ENCODE data around the gene MRPL51. TPM values are rescaled to one million over a fixed set of nuclear protein-coding genes. Genes with fewer than 3 reads are reported as not detected.
A peak's percentile ranks its signal among the peaks of the same experiment; 100 is the strongest.

Gene MRPL51
- total and polyA plus RNA-seq, 2 experiments from 2014 or later, result 57.4 to 231 TPM

GRCh38 chr12:6452245-6452943, 40.7 kb downstream of the MRPL51 start:
- Histone ChIP-seq H3K4me1 (ENCODE audit: insufficient read depth) (peaks cover 25% of the 10 kb centered on the region), H3K27ac (peak overlapping the region; percentile 97), H4K20me1 (ENCODE audit: insufficient read depth, poor library complexity, severe bottlenecking) (no peaks in the 10 kb centered on the region), H3K4me2 (peak overlapping the region; percentile 84), H3K79me2 (peaks cover 9% of the 10 kb centered on the region), H3K27me3 (no peaks in the 10 kb centered on the region), H3K9me2 (replicated peaks; ENCODE audit: insufficient read depth) (no peaks in the 10 kb centered on the region), H2AFZ (peak overlapping the region; percentile 92), H3K9me3 (ENCODE audit: low read depth) (no peaks in the 10 kb centered on the region), H3K4me3 (peak overlapping the region; percentile 0), H3K36me3 (replicated peaks; ENCODE audit: insufficient read depth, low read depth) (no peaks in the 10 kb centered on the region)
- TF ChIP-seq EZH2 (IDR thresholded peaks at IDR 0.05; ENCODE audit: borderline replicate concordance), result no peak
- no peak for TF ChIP-seq CTCF (IDR thresholded peaks at IDR 0.05; ENCODE audit: poor library complexity)
- no peak for TF ChIP-seq EZH2phosphoT487 (IDR thresholded peaks at IDR 0.05; ENCODE audit: low read depth, severe bottlenecking, unreplicated experiment)
- 59% methylated on average over 9 of the region's 9 CpGs for WGBS (ENCODE audit: low lambda C conversion rate, missing lambda C conversion rate)
- DNase-seq (ENCODE audit: low spot score), result peak; percentile 35

GRCh38 chr12:6451348-6452244, 41.5 kb downstream of the MRPL51 start, which contains the start of gene TAPBPL:
Gene TAPBPL, plus strand, starts transcription at chr12:6452042. Its CDS starts 207 bp downstream, at chr12:6452249.
- Histone ChIP-seq H3K79me2 (peaks cover 9% of the 10 kb centered on the region), H3K4me1 (ENCODE audit: insufficient read depth) (peaks cover 25% of the 10 kb centered on the region), H2AFZ (peak within 1 kb of the TSS; percentile 92), H3K9me2 (replicated peaks; ENCODE audit: insufficient read depth) (no peaks in the 10 kb centered on the region), H3K36me3 (replicated peaks; ENCODE audit: insufficient read depth, low read depth) (no peaks in the 10 kb centered on the region), H3K4me2 (peak within 1 kb of the TSS; percentile 84), H3K27me3 (no peaks in the 10 kb centered on the region), H3K4me3 (peak within 1 kb of the TSS; percentile 0), H3K27ac (peak within 1 kb of the TSS; percentile 97), H3K9me3 (ENCODE audit: low read depth) (no peaks in the 10 kb centered on the region), H4K20me1 (ENCODE audit: insufficient read depth, poor library complexity, severe bottlenecking) (no peaks in the 10 kb centered on the region)
- TF ChIP-seq EZH2 (IDR thresholded peaks at IDR 0.05; ENCODE audit: borderline replicate concordance) (no peak), EZH2phosphoT487 (IDR thresholded peaks at IDR 0.05; ENCODE audit: low read depth, severe bottlenecking, unreplicated experiment) (no peak), CTCF (IDR thresholded peaks at IDR 0.05; ENCODE audit: poor library complexity) (no peak)
- peak; percentile 89 for DNase-seq (ENCODE audit: low spot score)
- 28% methylated on average over 26 of the region's 27 CpGs for WGBS (ENCODE audit: low lambda C conversion rate, missing lambda C conversion rate)

DNA sequence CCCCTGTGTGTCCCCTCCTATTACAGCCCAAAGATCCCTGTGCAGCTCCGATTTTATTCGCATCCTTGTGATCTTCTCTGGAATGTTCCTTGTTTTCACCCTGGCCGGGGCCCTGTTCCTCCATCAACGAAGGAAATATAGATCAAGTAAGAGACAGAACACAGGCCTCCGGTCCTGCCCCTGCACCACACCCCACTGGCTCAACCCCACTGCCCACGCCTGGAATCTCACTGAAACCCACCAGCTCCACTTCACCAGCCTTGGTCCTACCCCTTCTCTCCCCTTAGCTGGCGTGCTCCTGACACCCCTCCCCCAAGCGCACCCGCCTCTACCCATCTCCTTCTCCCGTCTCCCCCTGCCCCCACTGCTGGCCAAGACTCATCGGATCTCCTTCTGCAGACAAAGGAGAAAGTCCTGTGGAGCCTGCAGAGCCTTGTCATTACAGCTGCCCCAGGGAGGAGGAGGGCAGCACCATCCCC, 42.2 kb downstream of the MRPL51 start:
- no peaks in the 10 kb centered on the region for H3K9me2 ChIP-seq (replicated peaks; ENCODE audit: insufficient read depth)
- no peak for TF ChIP-seq EZH2phosphoT487 (IDR thresholded peaks at IDR 0.05; ENCODE audit: low read depth, severe bottlenecking, unreplicated experiment)
- no peak for TF ChIP-seq EZH2 (IDR thresholded peaks at IDR 0.05; ENCODE audit: borderline replicate concordance)
- no peak for TF ChIP-seq CTCF (IDR thresholded peaks at IDR 0.05; ENCODE audit: poor library complexity)
- H3K27me3 ChIP-seq, result no peaks in the 10 kb centered on the region
- H2AFZ ChIP-seq, result peak overlapping the region; percentile 92
- H3K9me3 ChIP-seq (ENCODE audit: low read depth), result no peaks in the 10 kb centered on the region
- DNase-seq (ENCODE audit: low spot score), result peak; percentile 52
- H4K20me1 ChIP-seq (ENCODE audit: insufficient read depth, poor library complexity, severe bottlenecking), result no peaks in the 10 kb centered on the region
- H3K27ac ChIP-seq, result peak overlapping the region; percentile 97
- H3K36me3 ChIP-seq (replicated peaks; ENCODE audit: insufficient read depth, low read depth), result no peaks in the 10 kb centered on the region
- peak overlapping the region; percentile 84 for H3K4me2 ChIP-seq
- H3K4me3 ChIP-seq, result peak overlapping the region; percentile 0
- H3K4me1 ChIP-seq (ENCODE audit: insufficient read depth), result peaks cover 25% of the 10 kb centered on the region
- WGBS (ENCODE audit: low lambda C conversion rate, missing lambda C conversion rate), result 38% methylated on average over 10 of the region's 11 CpGs
- peaks cover 9% of the 10 kb centered on the region for H3K79me2 ChIP-seq
